ENCODE data around the gene MYOM1. TPM values are rescaled to one million over a fixed set of nuclear protein-coding genes. Genes with fewer than 3 reads are reported as not detected.

MYOM1 gene
- total RNA-seq, 1 experiment from 2014 or later, result 0.06 TPM

DNA sequence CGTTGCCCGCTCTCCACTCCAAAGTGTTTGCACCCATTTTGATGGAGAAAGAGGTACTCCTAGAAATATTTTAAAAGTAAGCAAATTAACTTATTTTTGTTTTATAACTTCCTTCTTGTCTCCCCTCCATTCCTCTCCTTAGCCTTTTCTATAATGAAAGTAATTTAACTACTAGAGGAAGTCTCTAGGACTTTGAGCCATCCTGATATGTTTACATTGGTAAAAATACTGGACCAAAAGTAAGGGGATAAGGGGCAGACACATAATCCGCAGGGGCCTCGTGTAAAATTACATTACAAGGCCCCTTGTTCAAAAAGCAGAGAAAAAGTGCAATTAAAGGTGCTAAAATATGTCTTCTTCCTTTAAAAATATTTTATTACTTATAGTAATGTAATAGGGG is 55.4 kb downstream of the MYOM1 start:
- H3K36me3 ChIP-seq, result no peaks in the 10 kb centered on the region
- no peaks in the 10 kb centered on the region for H3K27me3 ChIP-seq
- H3K27ac ChIP-seq, result no peak overlapping the region
- no peak overlapping the region for H3K4me3 ChIP-seq
- no peaks in the 10 kb centered on the region for H3K4me1 ChIP-seq
- no peak for DNase-seq
- H3K9me3 ChIP-seq (replicated peaks), result no peaks in the 10 kb centered on the region

DNA sequence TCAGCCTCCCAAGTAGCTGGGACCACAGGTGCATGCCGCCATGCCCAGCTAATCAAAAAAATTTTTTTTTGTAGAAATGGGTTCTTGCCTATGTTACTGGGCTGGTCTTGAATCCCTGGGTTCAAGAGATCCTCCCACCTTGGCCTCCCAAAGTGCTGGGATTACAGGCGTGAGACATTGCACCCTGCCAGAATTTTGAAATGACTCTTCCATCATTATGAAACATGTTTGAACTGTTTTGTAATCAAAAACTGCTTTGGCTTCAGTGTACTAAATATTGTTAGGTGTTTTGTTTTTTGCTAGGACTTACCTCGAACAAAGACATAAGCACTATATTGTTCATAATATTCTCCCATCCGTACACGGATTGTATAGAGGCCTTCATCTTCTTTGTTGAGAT is 55.8 kb downstream of the MYOM1 start:
- Histone ChIP-seq H3K4me1 (no peaks in the 10 kb centered on the region), H3K4me3 (no peak overlapping the region), H3K27me3 (no peaks in the 10 kb centered on the region), H3K27ac (no peak overlapping the region), H3K36me3 (no peaks in the 10 kb centered on the region), H3K9me3 (replicated peaks) (no peaks in the 10 kb centered on the region)
- DNase-seq, result no peak

DNA sequence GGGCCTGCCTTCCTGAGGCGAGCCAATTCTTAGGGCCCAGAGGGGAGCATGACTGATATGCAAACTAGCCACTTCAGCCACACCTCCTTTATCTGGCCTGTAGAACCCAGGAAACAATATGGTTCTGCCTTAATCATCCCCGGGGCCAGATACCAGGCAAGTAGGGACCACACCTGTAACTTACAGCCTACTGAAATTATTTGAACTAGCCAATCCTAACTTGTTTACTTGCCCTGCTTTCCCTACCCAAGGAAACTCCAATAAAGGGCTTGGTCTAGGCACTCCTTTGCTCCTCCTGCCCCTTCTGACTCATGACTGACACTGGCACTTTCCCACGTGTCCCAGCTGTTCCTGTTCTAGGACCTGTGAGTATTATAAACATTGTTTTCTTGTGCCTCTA is 57.6 kb downstream of the MYOM1 start:
- Histone ChIP-seq H3K27me3 (no peaks in the 10 kb centered on the region), H3K4me1 (no peaks in the 10 kb centered on the region), H3K27ac (no peak overlapping the region), H3K4me3 (no peak overlapping the region), H3K36me3 (no peaks in the 10 kb centered on the region), H3K9me3 (replicated peaks) (no peaks in the 10 kb centered on the region)
- no peak for DNase-seq

DNA sequence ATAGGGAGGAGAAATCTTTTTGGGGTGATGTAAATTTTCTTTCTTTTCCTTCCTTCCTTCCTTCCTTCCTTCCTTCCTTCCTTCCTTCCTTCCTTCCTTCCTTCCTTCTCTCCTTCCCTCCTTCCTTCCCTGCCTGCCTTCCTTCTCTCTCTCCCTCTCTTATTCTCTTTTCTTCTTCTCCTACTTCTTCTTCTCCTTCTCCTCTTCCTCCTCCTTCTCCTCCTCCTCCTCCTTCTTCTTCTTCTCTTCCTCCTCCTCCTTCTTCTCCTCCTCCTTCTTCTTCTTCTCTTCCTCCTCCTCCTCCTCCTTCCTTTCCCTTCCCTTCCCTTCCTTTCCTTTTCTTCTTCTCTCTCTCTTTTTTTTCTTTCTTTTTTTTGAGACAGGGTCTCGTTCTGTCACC is 59.9 kb downstream of the MYOM1 start:
- Histone ChIP-seq H3K4me1 (peaks cover 9% of the 10 kb centered on the region), H3K9me3 (replicated peaks) (no peaks in the 10 kb centered on the region), H3K27me3 (no peaks in the 10 kb centered on the region), H3K4me3 (no peak overlapping the region), H3K36me3 (no peaks in the 10 kb centered on the region), H3K27ac (no peak overlapping the region)
- DNase-seq, result no peak

DNA sequence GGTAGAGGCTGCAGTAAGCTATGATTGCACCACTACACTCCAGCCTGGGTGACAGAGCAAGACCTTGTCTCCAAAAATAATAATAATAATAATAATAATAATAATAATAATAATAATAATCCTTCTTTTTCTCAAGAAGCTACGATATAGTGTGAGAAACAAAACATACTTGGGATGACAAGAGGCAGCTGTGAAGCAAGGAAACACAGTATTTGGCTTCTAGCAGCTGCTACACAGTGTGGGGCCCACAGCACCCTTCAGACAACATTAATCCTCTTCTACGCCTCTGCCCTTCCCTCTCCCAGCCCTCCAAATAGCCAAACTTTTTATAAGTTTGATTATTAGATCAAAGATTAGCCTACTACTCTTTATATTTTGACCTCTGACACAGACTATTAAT is 62.2 kb downstream of the MYOM1 start:
- H3K27ac ChIP-seq, result no peak overlapping the region
- H3K4me3 ChIP-seq, result no peak overlapping the region
- no peaks in the 10 kb centered on the region for H3K36me3 ChIP-seq
- DNase-seq, result peak; percentile 12 to 40
- peaks cover 9% of the 10 kb centered on the region for H3K4me1 ChIP-seq
- no peaks in the 10 kb centered on the region for H3K9me3 ChIP-seq (replicated peaks)
- H3K27me3 ChIP-seq, result no peaks in the 10 kb centered on the region

DNA sequence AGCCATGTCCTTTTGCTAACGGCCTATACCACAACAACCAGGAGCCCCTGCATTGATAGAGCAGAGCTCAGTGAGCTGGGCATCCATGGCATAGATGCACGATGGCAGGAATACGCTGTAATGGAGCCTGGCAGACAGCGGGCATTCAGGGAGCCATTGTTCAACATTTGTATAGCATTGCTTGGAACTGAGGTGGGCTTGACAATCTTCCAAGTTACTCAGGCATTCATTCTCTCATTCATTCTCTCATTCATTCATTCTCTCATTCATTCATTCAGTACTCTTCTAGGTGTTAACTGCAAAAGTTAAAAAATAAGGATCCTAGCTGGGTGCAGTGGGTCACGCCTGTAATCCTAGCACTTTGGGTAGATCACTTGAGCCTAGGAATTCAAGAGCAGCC is 62.7 kb downstream of the MYOM1 start:
- no peaks in the 10 kb centered on the region for H3K9me3 ChIP-seq (replicated peaks)
- no peaks in the 10 kb centered on the region for H3K27me3 ChIP-seq
- peaks cover 9% of the 10 kb centered on the region for H3K4me1 ChIP-seq
- no peak for DNase-seq
- no peak overlapping the region for H3K27ac ChIP-seq
- H3K4me3 ChIP-seq, result no peak overlapping the region
- H3K36me3 ChIP-seq, result no peaks in the 10 kb centered on the region

DNA sequence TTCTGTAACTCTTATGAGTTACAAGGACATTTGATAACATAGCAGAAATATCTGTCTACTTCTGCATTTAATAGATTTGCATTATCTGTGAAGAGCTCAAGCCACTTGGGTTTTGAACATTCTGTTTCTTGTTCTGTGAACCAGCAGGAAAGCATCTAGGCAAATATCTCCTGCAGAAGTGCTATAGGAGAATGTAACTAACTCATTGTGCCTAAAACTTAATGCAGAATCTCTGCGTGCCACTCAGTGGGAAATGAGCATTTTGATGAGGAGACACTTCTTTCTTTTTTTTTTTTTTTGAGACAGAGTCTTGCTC is 63.5 kb downstream of the MYOM1 start:
- H3K27ac ChIP-seq, result no peak overlapping the region; the same call in 1 of the 2 replicates
- H3K27me3 ChIP-seq, result no peaks in the 10 kb centered on the region
- H3K36me3 ChIP-seq, result no peaks in the 10 kb centered on the region
- no peak for DNase-seq
- H3K4me1 ChIP-seq, result peaks cover 9% of the 10 kb centered on the region
- no peak overlapping the region; the same call in 1 of the 2 replicates for H3K4me3 ChIP-seq
- H3K9me3 ChIP-seq (replicated peaks), result no peaks in the 10 kb centered on the region

DNA sequence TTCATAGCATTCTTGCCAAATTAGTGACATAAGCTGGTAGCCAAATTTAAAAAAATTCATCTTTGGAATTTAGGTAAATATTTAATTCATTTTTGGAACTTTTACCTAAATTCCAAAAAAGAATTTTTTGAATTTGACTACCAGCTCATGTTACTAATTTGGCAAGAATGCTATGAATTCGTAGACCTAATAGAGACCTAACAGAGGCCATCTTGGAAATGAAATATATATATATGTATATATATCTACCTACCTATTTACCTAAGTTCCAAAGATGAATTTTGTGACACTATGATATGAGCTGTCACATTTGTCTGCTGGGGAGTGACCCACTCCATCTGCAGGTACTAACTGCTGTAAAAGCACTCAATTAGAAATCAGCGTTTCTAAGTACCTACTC is 65.6 kb downstream of the MYOM1 start:
- Histone ChIP-seq H3K27me3 (no peaks in the 10 kb centered on the region), H3K36me3 (no peaks in the 10 kb centered on the region), H3K9me3 (replicated peaks) (no peaks in the 10 kb centered on the region), H3K4me1 (peaks cover 9% of the 10 kb centered on the region), H3K27ac (no peak overlapping the region), H3K4me3 (no peak overlapping the region)
- no peak for DNase-seq

DNA sequence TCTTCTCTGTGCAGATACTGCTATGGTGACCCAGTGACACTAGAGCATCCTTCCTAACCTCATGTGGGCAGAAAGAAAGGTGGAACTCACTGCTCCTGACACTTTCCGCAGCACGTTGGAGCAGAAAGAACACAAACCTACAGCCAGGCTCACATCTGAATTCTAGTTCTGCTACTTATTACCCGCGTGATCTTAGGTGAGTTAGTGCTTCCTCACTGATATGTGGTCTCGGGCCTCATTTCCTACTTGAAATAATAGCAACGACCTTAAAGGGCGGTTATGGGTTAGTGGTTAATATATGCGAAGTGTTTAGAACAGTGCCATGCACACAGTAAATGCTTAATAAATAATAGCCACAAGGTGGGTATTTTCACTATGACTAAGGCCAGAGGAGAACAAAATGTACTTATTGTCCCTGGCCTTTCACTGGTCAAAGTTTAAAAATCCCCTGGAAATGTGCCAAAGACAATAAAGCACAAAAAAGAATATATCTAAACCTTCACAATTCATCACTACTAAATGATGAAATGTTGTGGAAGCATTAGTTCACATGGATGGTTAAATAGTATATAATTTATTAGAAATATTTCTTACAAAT is 66.6 kb downstream of the MYOM1 start:
- Histone ChIP-seq H3K4me3 (no peak overlapping the region), H3K27ac (no peak overlapping the region), H3K27me3 (no peaks in the 10 kb centered on the region), H3K4me1 (peaks cover 9% of the 10 kb centered on the region), H3K9me3 (replicated peaks) (no peaks in the 10 kb centered on the region), H3K36me3 (no peaks in the 10 kb centered on the region)
- no peak for DNase-seq

DNA sequence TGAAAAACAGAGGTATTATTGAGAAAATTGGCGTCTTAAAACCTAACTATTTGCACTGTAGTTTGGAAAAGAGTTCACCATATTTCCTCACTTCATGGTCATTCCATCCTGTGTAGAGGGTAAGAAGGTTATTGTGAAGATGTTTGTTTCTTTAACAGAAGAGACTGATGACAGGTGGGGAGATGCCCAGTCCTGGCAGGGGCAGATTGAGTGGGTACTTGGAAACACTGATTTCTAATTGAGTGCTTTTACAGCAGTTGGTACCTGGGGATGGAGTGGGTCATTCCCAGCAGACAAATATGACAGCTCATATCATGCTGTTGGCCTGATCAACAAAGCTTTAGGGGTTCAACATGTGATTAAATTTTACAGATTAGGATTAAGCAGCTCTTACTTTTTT is 67.5 kb downstream of the MYOM1 start:
- H3K9me3 ChIP-seq (replicated peaks), result no peaks in the 10 kb centered on the region
- no peaks in the 10 kb centered on the region for H3K27me3 ChIP-seq
- H3K27ac ChIP-seq, result no peak overlapping the region
- no peaks in the 10 kb centered on the region for H3K36me3 ChIP-seq
- no peak overlapping the region for H3K4me3 ChIP-seq
- DNase-seq, result no peak
- peaks cover 9% of the 10 kb centered on the region for H3K4me1 ChIP-seq

DNA sequence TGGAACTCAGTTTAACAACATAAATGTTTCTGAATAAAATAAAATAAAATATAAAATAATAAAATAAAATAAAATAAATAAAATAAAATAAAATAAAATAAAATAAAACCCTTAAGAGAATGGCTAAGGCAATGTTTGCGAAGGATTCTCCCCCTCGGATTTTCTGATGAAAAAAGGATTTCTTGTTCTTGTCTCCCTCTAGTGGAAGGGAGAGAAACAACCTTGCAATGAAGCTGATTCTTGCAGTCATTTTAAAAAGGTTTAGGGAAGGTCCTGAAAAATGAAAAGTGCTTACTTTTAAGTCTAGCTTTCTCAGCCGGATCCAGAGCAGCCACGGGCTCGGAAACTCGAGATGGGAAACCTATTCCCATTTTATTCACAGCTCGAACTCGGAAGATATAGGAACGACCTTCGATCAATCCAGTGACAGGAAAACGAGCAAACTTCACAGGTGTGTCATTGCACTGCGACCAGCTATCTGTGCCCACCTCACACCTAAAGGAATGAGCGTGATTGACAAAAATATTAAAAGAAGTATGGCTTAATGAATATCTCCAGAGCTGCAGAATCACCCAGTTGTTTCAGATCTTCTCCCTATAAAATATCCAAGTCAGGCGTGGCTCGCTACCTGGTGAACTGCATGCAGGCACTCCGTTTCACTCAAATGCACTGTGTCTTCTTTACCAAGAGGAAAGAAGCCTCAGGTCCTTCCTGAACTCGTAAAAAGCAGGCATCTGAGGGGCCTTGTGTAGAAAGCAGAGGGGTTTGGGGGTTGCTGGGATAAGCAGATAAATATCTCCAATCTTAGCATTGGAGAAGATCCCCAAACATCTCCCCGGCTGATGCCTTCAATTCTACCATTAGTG is 68.1 kb downstream of the MYOM1 start:
- H3K4me1 ChIP-seq, result peaks cover 9% of the 10 kb centered on the region
- H3K27ac ChIP-seq, result no peak overlapping the region
- no peaks in the 10 kb centered on the region for H3K36me3 ChIP-seq
- peak in 1 of 2 experiments; percentile 38 for DNase-seq
- no peaks in the 10 kb centered on the region for H3K9me3 ChIP-seq (replicated peaks)
- no peak overlapping the region for H3K4me3 ChIP-seq
- no peaks in the 10 kb centered on the region for H3K27me3 ChIP-seq

DNA sequence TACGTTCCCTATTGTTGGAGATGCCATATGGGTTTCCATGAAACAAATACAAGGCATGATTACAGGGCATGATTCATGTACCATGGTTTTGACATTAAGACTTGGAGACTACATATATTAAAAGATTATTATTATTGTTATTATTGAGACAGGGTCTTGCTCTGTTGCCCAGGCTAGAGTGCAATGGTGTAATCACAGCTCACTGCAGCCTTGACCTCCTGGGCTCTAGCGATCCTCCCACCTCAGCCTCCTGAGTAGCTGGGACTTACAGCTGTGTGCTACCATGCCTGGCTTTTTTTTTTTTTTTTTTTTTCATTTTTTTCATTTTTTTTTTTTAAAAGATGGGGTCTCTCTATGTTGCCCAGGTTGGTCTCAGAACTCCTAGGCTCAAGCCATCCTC is 69.1 kb downstream of the MYOM1 start:
- Histone ChIP-seq H3K4me3 (no peak overlapping the region), H3K27ac (no peak overlapping the region), H3K4me1 (peaks cover 5% of the 10 kb centered on the region), H3K27me3 (no peaks in the 10 kb centered on the region), H3K9me3 (replicated peaks) (no peaks in the 10 kb centered on the region), H3K36me3 (no peaks in the 10 kb centered on the region)
- no peak for DNase-seq

DNA sequence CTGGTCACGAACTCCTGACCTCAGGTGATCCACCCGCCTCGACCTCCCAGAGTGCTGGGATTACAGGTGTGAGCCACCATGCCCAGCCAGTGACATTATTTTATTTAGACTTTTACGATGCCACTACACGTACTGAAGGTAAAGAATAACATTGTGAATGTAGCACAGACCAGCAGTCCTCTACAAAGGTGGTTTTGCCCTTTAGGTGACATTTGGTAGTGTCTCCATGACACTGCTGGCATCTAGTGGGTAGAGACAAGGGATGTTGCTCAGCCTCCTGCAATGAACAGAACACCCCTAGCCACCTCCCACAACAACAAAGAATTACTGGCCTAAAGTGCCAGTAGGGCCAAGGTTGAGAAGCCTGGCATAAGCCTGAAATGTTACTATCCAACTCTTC is 69.5 kb downstream of the MYOM1 start:
- H3K4me3 ChIP-seq, result no peak overlapping the region
- no peak overlapping the region for H3K27ac ChIP-seq
- peaks cover under 1% of the 10 kb centered on the region for H3K4me1 ChIP-seq
- H3K36me3 ChIP-seq, result no peaks in the 10 kb centered on the region
- DNase-seq, result no peak
- no peaks in the 10 kb centered on the region for H3K9me3 ChIP-seq (replicated peaks)
- no peaks in the 10 kb centered on the region for H3K27me3 ChIP-seq

DNA sequence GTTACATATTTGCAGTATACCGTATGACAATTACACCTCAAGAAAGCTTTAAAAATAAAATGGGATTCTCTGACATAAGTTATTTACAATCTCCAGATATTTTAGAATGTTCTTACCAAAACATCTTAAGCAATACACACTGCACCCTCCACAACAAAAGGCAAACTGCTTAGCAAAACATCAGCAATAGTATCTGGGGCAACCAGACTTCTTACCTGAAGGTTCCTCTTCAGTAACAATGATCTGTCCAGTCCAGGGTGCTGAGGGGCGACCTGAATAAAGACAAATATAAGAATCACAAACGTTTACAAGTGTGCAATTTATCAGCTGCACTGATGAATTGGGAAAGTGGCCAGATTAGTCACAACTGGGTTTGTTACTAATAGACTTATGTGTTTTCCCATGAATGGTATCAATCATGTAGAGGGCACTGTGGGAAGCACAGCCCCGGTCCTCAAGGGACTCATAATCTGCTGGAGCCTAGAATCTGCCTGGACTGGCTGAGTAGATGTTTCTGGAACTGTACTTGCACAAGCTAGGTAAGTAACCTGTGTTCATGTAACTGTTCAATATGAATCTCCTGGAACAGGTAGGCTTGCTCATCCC is 70.7 kb downstream of the MYOM1 start:
- H3K36me3 ChIP-seq, result no peaks in the 10 kb centered on the region
- no peak overlapping the region for H3K4me3 ChIP-seq
- peak in 1 of 2 experiments; percentile 2 for DNase-seq
- H3K27me3 ChIP-seq, result no peaks in the 10 kb centered on the region
- no peaks in the 10 kb centered on the region for H3K9me3 ChIP-seq (replicated peaks)
- H3K27ac ChIP-seq, result no peak overlapping the region
- no peaks in the 10 kb centered on the region for H3K4me1 ChIP-seq

DNA sequence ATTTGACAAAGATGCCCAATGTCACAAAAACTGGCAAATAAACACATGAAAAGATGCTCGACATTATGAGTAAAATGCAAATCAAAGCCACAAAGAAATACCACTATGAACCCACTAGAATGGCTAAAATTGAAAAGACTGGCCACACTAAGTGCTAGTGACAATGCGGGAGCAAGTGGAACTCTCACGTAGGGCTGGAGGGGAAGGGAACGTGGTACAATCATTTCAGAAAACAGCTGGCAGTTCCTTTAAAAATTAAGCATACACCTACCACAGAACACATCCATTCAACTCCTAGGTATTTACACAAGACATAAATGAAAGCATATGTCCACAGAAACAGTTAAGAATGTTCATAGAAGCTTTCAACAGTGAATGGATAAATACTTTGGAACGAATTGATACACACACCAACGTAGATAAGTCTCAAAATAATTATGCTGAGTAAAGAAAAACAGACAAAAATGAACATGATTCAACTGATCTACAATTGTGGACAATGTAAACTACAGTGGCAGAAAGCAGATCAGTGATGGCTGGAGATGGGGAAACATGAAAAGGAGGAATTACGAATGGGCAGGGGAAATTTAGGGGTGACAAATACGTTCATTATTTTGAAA is 71.7 kb downstream of the MYOM1 start:
- H3K27ac ChIP-seq, result no peak overlapping the region
- H3K4me1 ChIP-seq, result no peaks in the 10 kb centered on the region
- H3K36me3 ChIP-seq, result no peaks in the 10 kb centered on the region
- no peaks in the 10 kb centered on the region for H3K27me3 ChIP-seq
- H3K9me3 ChIP-seq (replicated peaks), result no peaks in the 10 kb centered on the region
- no peak for DNase-seq
- no peak overlapping the region for H3K4me3 ChIP-seq
